Superior temporal gyrus (tissue), 1 donor: Measurements from ENCODE around the gene TMEM167A.

Experiments used
- DNase-seq: peaks from one replicate; pipeline ENCODE4 v3.0.0-alpha.2; 2016; ENCODE audit errors: extremely low spot score

TMEM167A gene

GRCh38 chr5:83035373-83036100 is 41.7 kb downstream of the TMEM167A start:
- peak; percentile 99 for DNase-seq

- peak; percentile 56 for DNase-seq
Measured at GRCh38 chr5:83034528-83035207, 42.5 kb downstream of the TMEM167A start.

GRCh38 chr5:83034036-83034435 is 43.2 kb downstream of the TMEM167A start:
- DNase-seq: peak; percentile 24

GRCh38 chr5:83031381-83031780 is 45.8 kb downstream of the TMEM167A start:
- DNase-seq: no peak

- no peak for DNase-seq
Measured at GRCh38 chr5:83029912-83030311, 47.3 kb downstream of the TMEM167A start.

- DNase-seq: no peak
Measured at GRCh38 chr5:83026930-83027687, 50.1 kb downstream of the TMEM167A start.

- no peak for DNase-seq
Measured at GRCh38 chr5:83026516-83026915, 50.7 kb downstream of the TMEM167A start.

GRCh38 chr5:83025690-83026478 is 51.3 kb downstream of the TMEM167A start:
- DNase-seq: no peak

GRCh38 chr5:83022334-83022733 is 54.9 kb downstream of the TMEM167A start:
- no peak for DNase-seq

GRCh38 chr5:83015676-83016075 is 61.5 kb downstream of the TMEM167A start:
- no peak for DNase-seq

GRCh38 chr5:83011985-83012384 is 65.2 kb downstream of the TMEM167A start:
- DNase-seq: no peak

- no peak for DNase-seq
Measured at GRCh38 chr5:83009408-83009807, 67.8 kb downstream of the TMEM167A start.

GRCh38 chr5:83007755-83008154 is 69.4 kb downstream of the TMEM167A start:
- DNase-seq: no peak

GRCh38 chr5:83006683-83007283 is 70.4 kb downstream of the TMEM167A start:
- no peak for DNase-seq

GRCh38 chr5:83003791-83004190 is 73.4 kb downstream of the TMEM167A start:
- DNase-seq: no peak
